ENCODE data around the gene HADHA.

Gene HADHA

DNA sequence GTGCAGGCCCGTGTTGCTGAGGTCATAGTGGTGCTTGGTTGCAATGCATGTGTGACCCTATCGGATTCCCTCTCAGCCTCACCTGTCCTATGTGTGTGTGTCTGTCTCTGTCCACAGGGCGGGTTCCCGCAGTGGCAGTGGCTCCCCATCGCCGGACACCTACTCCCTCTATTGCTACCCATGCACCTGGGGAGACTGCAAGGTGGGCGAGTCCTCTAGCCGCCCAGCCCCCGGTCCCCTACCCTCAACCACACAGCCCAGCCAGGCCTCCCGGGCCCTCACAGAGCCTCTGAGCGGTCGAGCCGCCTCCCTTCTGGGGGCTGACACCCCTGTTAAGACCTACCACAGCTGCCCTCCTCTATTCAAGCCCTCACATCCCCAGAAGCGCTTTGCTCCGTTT lies 57.3 kb downstream of the HADHA start:
- H3K27ac ChIP-seq (replicated peaks): no peak overlapping the region
- DNase-seq (ENCODE audit: low read depth in 1 of 2, low spot score in 1 of 2): no peak
- TF ChIP-seq POLR2AphosphoS5 (IDR thresholded peaks at IDR 0.05; ENCODE audit: low read depth) (no peak), GABPA (IDR thresholded peaks at IDR 0.05; ENCODE audit: low read depth) (no peak), SPI1 (IDR thresholded peaks at IDR 0.05; ENCODE audit: borderline replicate concordance, low read depth) (no peak)
- TF ChIP-seq, protein P1, sequence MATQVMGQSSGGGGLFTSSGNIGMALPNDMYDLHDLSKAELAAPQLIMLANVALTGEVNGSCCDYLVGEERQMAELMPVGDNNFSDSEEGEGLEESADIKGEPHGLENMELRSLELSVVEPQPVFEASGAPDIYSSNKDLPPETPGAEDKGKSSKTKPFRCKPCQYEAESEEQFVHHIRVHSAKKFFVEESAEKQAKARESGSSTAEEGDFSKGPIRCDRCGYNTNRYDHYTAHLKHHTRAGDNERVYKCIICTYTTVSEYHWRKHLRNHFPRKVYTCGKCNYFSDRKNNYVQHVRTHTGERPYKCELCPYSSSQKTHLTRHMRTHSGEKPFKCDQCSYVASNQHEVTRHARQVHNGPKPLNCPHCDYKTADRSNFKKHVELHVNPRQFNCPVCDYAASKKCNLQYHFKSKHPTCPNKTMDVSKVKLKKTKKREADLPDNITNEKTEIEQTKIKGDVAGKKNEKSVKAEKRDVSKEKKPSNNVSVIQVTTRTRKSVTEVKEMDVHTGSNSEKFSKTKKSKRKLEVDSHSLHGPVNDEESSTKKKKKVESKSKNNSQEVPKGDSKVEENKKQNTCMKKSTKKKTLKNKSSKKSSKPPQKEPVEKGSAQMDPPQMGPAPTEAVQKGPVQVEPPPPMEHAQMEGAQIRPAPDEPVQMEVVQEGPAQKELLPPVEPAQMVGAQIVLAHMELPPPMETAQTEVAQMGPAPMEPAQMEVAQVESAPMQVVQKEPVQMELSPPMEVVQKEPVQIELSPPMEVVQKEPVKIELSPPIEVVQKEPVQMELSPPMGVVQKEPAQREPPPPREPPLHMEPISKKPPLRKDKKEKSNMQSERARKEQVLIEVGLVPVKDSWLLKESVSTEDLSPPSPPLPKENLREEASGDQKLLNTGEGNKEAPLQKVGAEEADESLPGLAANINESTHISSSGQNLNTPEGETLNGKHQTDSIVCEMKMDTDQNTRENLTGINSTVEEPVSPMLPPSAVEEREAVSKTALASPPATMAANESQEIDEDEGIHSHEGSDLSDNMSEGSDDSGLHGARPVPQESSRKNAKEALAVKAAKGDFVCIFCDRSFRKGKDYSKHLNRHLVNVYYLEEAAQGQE (IDR thresholded peaks at IDR 0.05; ENCODE audit: insufficient replicate concordance, low read depth): no peak
- TF ChIP-seq, protein P2, sequence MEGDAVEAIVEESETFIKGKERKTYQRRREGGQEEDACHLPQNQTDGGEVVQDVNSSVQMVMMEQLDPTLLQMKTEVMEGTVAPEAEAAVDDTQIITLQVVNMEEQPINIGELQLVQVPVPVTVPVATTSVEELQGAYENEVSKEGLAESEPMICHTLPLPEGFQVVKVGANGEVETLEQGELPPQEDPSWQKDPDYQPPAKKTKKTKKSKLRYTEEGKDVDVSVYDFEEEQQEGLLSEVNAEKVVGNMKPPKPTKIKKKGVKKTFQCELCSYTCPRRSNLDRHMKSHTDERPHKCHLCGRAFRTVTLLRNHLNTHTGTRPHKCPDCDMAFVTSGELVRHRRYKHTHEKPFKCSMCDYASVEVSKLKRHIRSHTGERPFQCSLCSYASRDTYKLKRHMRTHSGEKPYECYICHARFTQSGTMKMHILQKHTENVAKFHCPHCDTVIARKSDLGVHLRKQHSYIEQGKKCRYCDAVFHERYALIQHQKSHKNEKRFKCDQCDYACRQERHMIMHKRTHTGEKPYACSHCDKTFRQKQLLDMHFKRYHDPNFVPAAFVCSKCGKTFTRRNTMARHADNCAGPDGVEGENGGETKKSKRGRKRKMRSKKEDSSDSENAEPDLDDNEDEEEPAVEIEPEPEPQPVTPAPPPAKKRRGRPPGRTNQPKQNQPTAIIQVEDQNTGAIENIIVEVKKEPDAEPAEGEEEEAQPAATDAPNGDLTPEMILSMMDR (IDR thresholded peaks at IDR 0.05; ENCODE audit: insufficient read depth, low read length): no peak
- H3K27me3 ChIP-seq (ENCODE audit: insufficient read depth, poor library complexity, severe bottlenecking): no peaks in the 10 kb centered on the region
- H3K4me3 ChIP-seq (replicated peaks; ENCODE audit: insufficient read depth, low read length): no peak overlapping the region

DNA sequence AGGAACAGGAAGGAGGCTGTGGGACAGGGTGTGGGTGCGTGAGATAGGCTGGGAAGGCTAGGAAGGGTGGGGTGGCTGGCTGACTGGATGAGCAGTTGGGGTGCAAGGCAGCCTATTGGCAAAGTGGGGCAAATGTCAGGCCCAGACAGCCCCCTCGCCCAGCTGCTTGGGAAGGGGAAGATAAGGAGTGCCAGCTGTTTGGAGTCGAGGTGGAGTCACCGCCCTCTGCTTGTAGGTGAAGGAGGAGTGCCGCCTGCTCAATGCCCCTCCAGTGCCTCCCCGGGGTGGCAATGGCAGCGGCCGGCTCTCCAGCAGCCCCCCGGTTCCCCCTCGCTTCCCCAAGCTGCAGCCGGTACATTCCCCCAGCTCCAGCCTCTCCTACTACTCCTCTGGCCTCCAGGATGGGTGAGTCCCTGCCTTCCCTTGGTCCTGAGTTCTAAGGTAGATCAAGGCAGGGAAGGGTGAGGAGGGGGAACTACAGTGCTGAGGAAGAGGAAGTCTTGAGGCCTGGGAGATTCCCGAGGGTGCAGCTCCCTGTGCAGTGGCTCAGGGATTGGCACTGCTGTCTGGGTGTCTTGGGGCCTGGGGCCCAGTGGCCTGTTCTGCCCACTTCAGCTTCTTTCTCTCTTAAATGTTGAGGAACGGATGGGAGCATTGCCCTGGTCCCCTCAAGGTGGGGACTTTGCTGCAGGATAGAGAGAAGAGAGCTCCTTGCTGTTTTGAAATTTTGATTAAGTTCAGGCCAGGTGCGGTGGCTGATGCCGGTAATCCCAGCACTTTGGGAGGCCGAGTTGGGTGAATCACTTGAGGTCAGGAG lies 58.3 kb downstream of the HADHA start:
- H3K4me3 ChIP-seq (replicated peaks; ENCODE audit: insufficient read depth, low read length): no peak overlapping the region
- H3K27ac ChIP-seq (replicated peaks): no peak overlapping the region
- no peak for DNase-seq (ENCODE audit: low read depth in 1 of 2, low spot score in 1 of 2)
- TF ChIP-seq, protein P1 (IDR thresholded peaks at IDR 0.05; ENCODE audit: insufficient replicate concordance, low read depth): no peak
- TF ChIP-seq, protein P2 (IDR thresholded peaks at IDR 0.05; ENCODE audit: insufficient read depth, low read length): no peak
- no peak; the same call in 1 of the 2 replicates for TF ChIP-seq SPI1 (IDR thresholded peaks at IDR 0.05; ENCODE audit: borderline replicate concordance, low read depth)
- no peak for TF ChIP-seq GABPA (IDR thresholded peaks at IDR 0.05; ENCODE audit: low read depth)
- TF ChIP-seq POLR2AphosphoS5 (IDR thresholded peaks at IDR 0.05; ENCODE audit: low read depth): no peak
- H3K27me3 ChIP-seq (ENCODE audit: insufficient read depth, poor library complexity, severe bottlenecking): no peaks in the 10 kb centered on the region

DNA sequence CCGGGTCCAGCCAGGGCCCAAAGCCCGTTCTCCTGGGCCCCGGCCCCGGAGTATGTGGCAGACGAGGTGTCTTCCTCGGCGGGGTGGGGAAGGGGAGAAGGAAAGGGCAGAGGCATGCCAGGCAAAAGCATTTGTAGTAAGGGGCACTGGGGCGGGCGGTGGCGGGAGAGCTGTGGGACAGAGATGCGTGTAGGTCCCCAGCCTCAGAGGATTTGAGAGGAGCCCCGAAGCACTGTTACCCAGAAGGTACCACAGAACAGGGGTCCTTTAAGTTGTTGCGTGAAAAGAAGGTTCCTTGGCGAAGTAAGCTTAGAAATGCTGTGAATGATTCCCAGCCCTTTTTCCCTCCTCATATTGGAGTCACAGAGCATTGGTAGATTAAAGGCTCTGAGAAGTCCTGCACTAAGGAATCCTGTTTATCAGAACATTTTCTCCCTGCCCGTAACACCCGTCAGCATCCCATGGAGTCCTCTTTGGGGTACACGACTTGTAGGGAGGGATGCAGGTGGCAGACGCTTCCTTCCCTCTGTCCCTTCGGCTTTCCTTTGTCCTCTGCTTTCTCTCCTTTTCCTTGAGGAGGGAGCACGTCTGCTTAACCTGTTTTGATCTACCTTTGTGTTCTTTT lies 59.0 kb downstream of the HADHA start:
- no peak for DNase-seq (ENCODE audit: low read depth in 1 of 2, low spot score in 1 of 2)
- peak overlapping the region; percentile 40 for H3K4me3 ChIP-seq (replicated peaks; ENCODE audit: insufficient read depth, low read length)
- no peak overlapping the region for H3K27ac ChIP-seq (replicated peaks)
- H3K27me3 ChIP-seq (ENCODE audit: insufficient read depth, poor library complexity, severe bottlenecking): no peaks in the 10 kb centered on the region
- TF ChIP-seq, protein P1 (IDR thresholded peaks at IDR 0.05; ENCODE audit: insufficient replicate concordance, low read depth): no peak
- no peak for TF ChIP-seq GABPA (IDR thresholded peaks at IDR 0.05; ENCODE audit: low read depth)
- TF ChIP-seq SPI1 (IDR thresholded peaks at IDR 0.05; ENCODE audit: borderline replicate concordance, low read depth): no peak
- TF ChIP-seq, protein P2 (IDR thresholded peaks at IDR 0.05; ENCODE audit: insufficient read depth, low read length): no peak
- no peak for TF ChIP-seq POLR2AphosphoS5 (IDR thresholded peaks at IDR 0.05; ENCODE audit: low read depth)

All from HL-60 (cell line).